Head of caudate nucleus (tissue), 42 donors: ENCODE measurements around the gene MSL1.

Source experiments
- DNase-seq, 42 donors: peaks; one replicate each; pipeline versions ENCODE4 v3.0.0 to v3.0.0-alpha.2; 2020 to 2021; ENCODE audit warnings: mixed read lengths in 7 of 42
- intact Hi-C: fragments of 100-400 bp; cut with DNase I; formaldehyde crosslinking; loops from one replicate; pipeline ENCODE4 v1.15.0; 2022

Gene MSL1

DNA sequence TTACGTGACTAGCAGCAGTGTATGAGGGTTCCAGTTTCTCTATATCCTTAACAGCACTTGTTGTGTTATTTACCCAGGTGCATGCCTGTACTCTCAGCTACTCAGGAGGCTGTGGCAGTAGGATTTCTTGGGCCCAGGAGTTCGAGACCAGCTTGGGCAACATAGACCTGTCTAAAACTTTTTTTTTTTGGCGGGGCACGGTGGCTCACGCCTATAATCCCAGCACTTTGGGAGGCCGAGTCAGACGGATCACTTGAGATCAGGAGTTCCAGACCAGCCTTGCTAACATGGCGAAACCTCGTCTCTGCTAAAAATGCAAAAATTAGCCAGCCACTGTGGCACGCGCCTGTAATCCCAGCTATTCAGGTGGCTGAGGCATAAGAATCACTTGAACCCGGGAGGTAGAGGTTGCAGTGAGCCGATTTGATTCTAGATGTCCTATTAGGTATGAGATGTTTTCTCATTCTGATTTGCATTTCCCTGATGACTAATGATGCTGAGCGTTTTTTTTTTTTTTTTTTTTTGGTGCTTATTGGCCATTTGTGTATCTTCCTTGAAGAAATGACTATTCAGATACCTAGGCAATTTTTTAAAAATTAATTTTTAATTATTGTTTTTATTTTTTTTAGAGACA, 31.9 kb downstream of the MSL1 start:
- intact Hi-C loops: no loop called here
- DNase-seq: no peak

- intact Hi-C loops: no loop called here
- DNase-seq: no peak
Measured at GRCh38 chr17:40157973-40158372, 36.2 kb downstream of the MSL1 start.

DNA sequence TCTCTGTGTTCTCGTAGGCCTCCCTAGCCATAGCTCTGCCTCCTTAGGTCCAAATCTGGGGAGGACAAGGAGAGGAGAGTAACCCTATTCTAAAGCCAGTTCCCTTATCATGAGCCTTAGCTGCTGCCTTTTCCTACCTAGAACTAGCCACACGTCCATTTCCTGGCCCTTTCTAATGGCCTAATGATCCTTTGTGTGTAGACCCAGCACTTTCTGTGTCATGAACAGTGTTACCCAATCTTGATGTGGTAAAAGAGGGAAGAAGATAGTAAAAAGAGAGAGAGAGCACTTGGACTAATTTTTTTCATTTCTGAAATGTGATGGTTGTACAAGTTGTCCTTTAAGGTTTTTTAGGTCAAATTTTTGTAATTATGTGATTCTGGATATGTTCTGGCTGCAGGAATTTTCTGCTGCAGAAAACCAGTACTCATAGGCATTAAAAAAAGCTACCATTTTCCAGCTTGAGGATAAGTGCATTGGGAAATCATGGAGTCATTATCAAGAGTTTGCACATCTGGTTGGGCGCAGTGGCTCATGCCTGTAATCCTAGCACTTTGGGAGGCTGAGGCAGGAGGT, 36.8 kb downstream of the MSL1 start:
- intact Hi-C loops: no loop called here
- no peak for DNase-seq

- DNase-seq: no peak
- intact Hi-C loops: no loop called here
Measured at GRCh38 chr17:40159456-40159855, 37.7 kb downstream of the MSL1 start.

GRCh38 chr17:40167685-40168261, 46.0 kb downstream of the MSL1 start:
- DNase-seq: no peak
- intact Hi-C loops: loop anchor here (2.0 kb wide), 1 partner anchor 55 kb away; no protein-coding TSS in a partner anchor

DNA sequence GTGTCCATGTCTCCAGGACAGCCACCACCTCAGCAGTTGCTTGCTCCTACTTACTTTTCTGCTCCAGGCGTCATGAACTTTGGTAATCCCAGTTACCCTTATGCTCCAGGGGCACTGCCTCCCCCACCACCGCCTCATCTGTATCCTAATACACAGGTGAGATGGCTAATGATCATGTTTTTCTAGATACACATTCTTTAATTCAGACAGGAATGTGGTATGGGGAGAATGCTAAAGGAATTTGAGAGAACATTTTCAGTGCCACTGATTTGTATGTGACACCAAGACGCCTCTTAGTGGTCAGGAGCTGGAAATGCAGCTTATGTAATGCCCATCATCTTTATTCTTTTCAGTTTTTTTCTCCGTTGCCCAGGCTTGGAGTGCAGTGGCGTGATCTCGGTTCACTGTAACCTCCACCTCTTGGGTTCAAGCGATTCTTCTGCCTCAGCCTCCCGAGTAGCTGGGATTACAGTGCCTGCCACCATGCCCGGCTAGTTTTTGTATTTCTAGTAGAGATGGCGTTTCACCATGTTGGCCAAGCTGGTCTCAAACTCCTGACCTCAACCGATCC, 46.6 kb downstream of the MSL1 start:
- intact Hi-C loops: loop anchor here (2.0 kb wide), 1 partner anchor 56 kb away; no protein-coding TSS in a partner anchor
- peak in 25 of 42 donors; percentile 30 to 81 (median 50) for DNase-seq

- intact Hi-C loops: no loop called here
- no peak for DNase-seq
Measured at GRCh38 chr17:40170325-40170724, 48.6 kb downstream of the MSL1 start.

DNA sequence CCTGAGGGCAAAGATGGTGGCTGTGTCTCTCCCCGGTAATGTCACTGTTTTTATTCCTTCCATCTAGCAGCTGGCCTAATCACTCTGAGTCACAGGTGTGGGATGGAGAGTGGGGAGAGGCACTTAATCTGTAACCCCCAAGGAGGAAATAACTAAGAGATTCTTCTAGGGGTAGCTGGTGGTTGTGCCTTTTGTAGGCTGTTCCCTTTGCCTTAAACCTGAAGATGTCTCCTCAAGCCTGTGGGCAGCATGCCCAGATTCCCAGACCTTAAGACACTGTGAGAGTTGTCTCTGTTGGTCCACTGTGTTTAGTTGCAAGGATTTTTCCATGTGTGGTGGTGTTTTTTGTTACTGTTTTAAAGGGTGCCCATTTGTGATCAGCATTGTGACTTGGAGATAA, 50.0 kb downstream of the MSL1 start:
- intact Hi-C loops: no loop called here
- peak in 3 of 42 donors; percentile 31 to 42 (median 35) for DNase-seq

DNA sequence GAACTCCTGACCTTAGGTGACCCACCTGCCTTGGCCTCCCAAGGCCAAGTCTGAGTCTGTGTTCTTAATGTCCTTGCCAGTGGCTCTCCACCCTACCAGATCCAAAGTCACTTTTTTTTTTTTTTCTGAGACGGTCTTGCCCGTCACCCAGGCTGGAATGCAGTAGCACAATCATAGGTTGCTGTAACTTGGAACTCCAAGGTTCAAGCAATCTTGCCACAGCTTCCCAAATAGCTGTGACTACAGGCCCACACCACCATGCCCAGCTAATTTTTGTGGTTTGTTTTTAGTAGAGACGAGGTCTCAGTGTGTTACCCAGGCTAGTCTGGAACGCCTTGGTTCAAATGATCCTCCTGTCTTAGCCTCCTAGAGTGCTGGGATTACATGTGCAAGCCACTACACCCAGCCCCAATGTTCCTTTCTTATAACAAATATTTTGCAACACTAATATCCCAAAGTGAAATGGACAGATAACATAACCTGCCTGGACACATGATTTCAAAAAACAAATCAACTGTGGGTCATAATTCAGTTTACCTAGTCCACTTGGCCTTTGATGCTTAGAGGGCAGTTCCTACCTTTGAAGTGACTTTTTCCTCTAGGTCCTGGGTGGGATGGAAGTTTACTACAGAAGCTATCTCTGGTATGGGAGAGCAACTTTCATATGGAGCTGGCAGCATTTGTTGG, 51.5 kb downstream of the MSL1 start:
- no peak for DNase-seq
- intact Hi-C loops: no loop called here

DNA sequence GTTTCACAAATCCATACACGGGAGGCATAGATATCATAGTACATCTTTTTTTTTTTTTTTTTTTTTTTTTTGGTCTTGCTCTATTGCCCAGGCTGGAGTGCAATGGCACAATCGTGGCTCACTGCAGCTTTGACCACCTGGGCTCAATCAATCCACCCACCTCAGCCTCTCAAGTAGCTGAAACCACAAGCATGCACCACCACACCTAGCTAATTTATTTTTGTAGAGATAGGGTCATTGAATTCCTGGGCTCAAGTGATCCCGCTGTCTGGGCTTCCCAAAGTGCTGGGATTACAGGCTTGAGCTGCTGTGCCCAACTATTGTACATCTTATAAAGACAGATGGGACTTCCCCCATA, 52.0 kb downstream of the MSL1 start:
- intact Hi-C loops: no loop called here
- no peak for DNase-seq

- intact Hi-C loops: no loop called here
- DNase-seq: no peak
Measured at GRCh38 chr17:40174514-40174913, 52.7 kb downstream of the MSL1 start.

- intact Hi-C loops: no loop called here
- DNase-seq: peak in 1 of 42 donors; percentile 40
Measured at GRCh38 chr17:40175928-40176753, 54.4 kb downstream of the MSL1 start.

DNA sequence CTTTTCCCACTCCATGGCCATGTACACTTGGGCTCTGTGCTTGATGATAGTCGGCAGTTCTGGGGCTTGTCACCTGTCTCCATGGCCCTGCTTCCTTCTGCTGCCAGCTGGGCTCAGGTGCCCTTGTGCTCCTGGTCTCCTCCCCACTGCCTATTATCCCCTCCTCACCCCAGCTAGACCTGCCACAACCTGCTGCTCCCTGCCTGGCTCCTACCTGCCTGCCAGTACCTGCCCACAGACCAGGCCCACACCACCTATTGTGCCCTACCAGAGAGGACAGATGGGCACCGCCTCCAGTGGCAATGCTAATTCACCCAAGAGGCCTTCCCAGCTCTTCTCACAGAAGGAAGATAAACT, 55.0 kb downstream of the MSL1 start:
- DNase-seq: no peak
- intact Hi-C loops: no loop called here

GRCh38 chr17:40177275-40177874, 55.6 kb downstream of the MSL1 start, which contains the start of gene RAPGEFL1:
Gene RAPGEFL1, plus strand, starts transcription at chr17:40177470. Its CDS starts 392 bp downstream, at chr17:40177862.
- DNase-seq: peak; percentile 44 to 91 (median 76)
- intact Hi-C loops: no loop called here

DNA sequence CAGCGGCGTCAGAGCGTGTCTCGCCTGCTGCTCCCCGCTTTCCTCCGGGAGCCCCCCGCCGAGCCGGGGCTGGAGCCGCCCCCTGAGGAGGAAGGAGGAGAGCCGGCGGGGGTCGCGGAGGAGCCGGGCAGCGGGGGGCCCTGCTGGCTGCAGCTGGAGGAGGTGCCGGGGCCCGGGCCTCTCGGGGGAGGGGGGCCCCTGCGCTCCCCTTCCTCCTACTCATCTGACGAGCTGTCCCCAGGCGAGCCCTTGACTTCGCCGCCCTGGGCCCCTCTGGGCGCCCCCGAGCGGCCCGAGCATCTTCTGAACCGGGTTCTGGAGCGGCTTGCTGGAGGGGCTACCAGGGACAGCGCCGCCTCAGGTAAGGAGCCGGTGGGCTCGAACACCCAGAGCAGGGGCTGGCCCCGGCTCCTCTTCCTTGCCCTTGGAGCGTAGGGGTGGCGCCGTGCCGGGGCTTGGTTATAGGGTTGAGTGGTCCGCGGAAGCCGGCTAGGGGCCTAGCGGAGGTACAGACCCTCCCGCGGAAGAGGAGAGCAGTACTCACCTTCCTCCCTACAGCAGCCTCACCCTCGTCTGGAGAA, 56.3 kb downstream of the MSL1 start:
- peak in 14 of 42 donors; percentile 22 to 57 (median 37) for DNase-seq
- intact Hi-C loops: no loop called here

- intact Hi-C loops: no loop called here
- DNase-seq: no peak
Measured at GRCh38 chr17:40178660-40179059, 56.9 kb downstream of the MSL1 start.

DNA sequence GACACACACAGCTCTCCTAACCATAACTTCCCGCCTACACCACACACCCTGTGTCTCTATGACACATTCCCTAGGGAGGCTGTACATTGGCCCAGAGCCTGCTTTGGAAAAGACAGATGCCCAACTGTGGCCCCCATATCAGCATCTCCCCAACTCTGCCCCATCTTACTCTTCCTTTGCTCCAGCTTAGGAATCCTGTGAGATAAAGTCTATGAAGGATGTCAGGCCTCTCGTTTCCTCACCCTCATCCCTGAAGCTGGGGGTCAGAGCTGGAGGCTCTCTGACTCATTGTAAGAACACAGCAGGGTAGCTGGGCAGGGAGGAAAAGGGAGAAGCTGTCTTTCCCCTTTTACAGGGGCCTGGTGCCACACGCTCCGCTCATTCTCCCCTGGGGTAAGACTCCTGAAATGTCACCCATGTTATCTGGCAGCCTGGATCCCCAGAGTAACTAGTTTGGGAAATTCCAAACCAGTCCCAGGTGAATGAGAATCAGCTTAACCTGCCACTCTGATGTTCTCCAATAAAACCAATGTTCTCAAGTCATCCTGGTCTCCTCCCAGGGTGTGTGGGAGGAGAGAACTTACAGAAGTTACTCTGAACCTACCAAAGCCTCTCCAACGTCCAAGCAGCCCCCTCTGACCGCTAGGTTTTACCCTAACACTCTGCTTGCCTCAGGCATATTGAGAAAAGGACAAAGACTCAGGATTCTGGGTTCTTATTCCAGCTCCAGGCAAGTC, 58.3 kb downstream of the MSL1 start:
- intact Hi-C loops: no loop called here
- DNase-seq: peak in 7 of 42 donors; percentile 20 to 68 (median 45)

- intact Hi-C loops: no loop called here
- DNase-seq: no peak
Measured at GRCh38 chr17:40180694-40181093, 58.9 kb downstream of the MSL1 start.
